PC-3 (cell line): Measurements from ENCODE around the gene CELF2.

ENCODE experiments used
- EZH2 ChIP-seq: fragments of 300-600 bp; sonication (generic); IDR thresholded peaks from one replicate; pipeline ENCODE4 v1.6.1; 2017; ENCODE audit warnings: antibody characterized with exemption, mild to moderate bottlenecking, low read length; ENCODE audit not compliant: unreplicated experiment
- TF ChIP-seq, protein P1 (sequence below): fragments of 300-600 bp; sonication (generic); conservative IDR thresholded peaks from 2 replicates; pipeline ENCODE4 v1.5.1; 2017; ENCODE audit warnings: antibody characterized with exemption, low read depth, mild to moderate bottlenecking, low read length

GRCh38 chr10:11037991-11038390 lies 20.3 kb downstream of the CELF2 start:
- TF ChIP-seq, protein P1, sequence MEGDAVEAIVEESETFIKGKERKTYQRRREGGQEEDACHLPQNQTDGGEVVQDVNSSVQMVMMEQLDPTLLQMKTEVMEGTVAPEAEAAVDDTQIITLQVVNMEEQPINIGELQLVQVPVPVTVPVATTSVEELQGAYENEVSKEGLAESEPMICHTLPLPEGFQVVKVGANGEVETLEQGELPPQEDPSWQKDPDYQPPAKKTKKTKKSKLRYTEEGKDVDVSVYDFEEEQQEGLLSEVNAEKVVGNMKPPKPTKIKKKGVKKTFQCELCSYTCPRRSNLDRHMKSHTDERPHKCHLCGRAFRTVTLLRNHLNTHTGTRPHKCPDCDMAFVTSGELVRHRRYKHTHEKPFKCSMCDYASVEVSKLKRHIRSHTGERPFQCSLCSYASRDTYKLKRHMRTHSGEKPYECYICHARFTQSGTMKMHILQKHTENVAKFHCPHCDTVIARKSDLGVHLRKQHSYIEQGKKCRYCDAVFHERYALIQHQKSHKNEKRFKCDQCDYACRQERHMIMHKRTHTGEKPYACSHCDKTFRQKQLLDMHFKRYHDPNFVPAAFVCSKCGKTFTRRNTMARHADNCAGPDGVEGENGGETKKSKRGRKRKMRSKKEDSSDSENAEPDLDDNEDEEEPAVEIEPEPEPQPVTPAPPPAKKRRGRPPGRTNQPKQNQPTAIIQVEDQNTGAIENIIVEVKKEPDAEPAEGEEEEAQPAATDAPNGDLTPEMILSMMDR = no peak
- TF ChIP-seq EZH2 = no peak
